ENCODE measurements around the gene BCAS3. TPM values are rescaled to one million over a fixed set of nuclear protein-coding genes. Genes with fewer than 3 reads are reported as not detected.

BCAS3 gene
- total RNA-seq, 1 donor from 2014 or later, result 44.8 TPM

- H3K9me3 Mint-ChIP-seq (ENCODE audit: unreplicated experiment), result peaks cover 5% of the 10 kb centered on the region
- TF ChIP-seq CTCF (IDR thresholded peaks at IDR 0.05; ENCODE audit: partially characterized antibody, unreplicated experiment), result no peak
- no peak for DNase-seq
- H3K4me3 Mint-ChIP-seq (ENCODE audit: unreplicated experiment), result no peak overlapping the region
- H3K27ac Mint-ChIP-seq (ENCODE audit: unreplicated experiment), result no peak overlapping the region
- peaks cover 7% of the 10 kb centered on the region for H3K4me1 Mint-ChIP-seq (ENCODE audit: low read depth, unreplicated experiment)
- H3K36me3 Mint-ChIP-seq (ENCODE audit: unreplicated experiment), result no peaks in the 10 kb centered on the region
- peaks cover 3% of the 10 kb centered on the region for H3K27me3 Mint-ChIP-seq (ENCODE audit: unreplicated experiment)
Measured at GRCh38 chr17:61331886-61332285, 654.2 kb downstream of the BCAS3 start.

- H3K4me3 Mint-ChIP-seq (ENCODE audit: unreplicated experiment), result no peak overlapping the region
- H3K36me3 Mint-ChIP-seq (ENCODE audit: unreplicated experiment), result no peaks in the 10 kb centered on the region
- no peak for TF ChIP-seq CTCF (IDR thresholded peaks at IDR 0.05; ENCODE audit: partially characterized antibody, unreplicated experiment)
- H3K9me3 Mint-ChIP-seq (ENCODE audit: unreplicated experiment), result peaks cover 5% of the 10 kb centered on the region
- DNase-seq, result no peak
- no peak overlapping the region for H3K27ac Mint-ChIP-seq (ENCODE audit: unreplicated experiment)
- peaks cover 3% of the 10 kb centered on the region for H3K27me3 Mint-ChIP-seq (ENCODE audit: unreplicated experiment)
- H3K4me1 Mint-ChIP-seq (ENCODE audit: low read depth, unreplicated experiment), result peaks cover 7% of the 10 kb centered on the region
Measured at GRCh38 chr17:61333136-61333535, 655.5 kb downstream of the BCAS3 start.

GRCh38 chr17:61334673-61335072 is 657.0 kb downstream of the BCAS3 start:
- Mint-ChIP-seq H3K4me1 (ENCODE audit: low read depth, unreplicated experiment) (peaks cover 7% of the 10 kb centered on the region), H3K9me3 (ENCODE audit: unreplicated experiment) (peaks cover 3% of the 10 kb centered on the region), H3K4me3 (ENCODE audit: unreplicated experiment) (no peak overlapping the region), H3K27me3 (ENCODE audit: unreplicated experiment) (peaks cover 3% of the 10 kb centered on the region), H3K27ac (ENCODE audit: unreplicated experiment) (no peak overlapping the region), H3K36me3 (ENCODE audit: unreplicated experiment) (no peaks in the 10 kb centered on the region)
- no peak for DNase-seq
- TF ChIP-seq CTCF (IDR thresholded peaks at IDR 0.05; ENCODE audit: partially characterized antibody, unreplicated experiment), result no peak

- no peak overlapping the region for H3K4me3 Mint-ChIP-seq (ENCODE audit: unreplicated experiment)
- H3K27ac Mint-ChIP-seq (ENCODE audit: unreplicated experiment), result no peak overlapping the region
- H3K9me3 Mint-ChIP-seq (ENCODE audit: unreplicated experiment), result peaks cover 2% of the 10 kb centered on the region
- no peak for TF ChIP-seq CTCF (IDR thresholded peaks at IDR 0.05; ENCODE audit: partially characterized antibody, unreplicated experiment)
- DNase-seq, result no peak
- peaks cover 7% of the 10 kb centered on the region for H3K4me1 Mint-ChIP-seq (ENCODE audit: low read depth, unreplicated experiment)
- no peaks in the 10 kb centered on the region for H3K36me3 Mint-ChIP-seq (ENCODE audit: unreplicated experiment)
- H3K27me3 Mint-ChIP-seq (ENCODE audit: unreplicated experiment), result peaks cover 3% of the 10 kb centered on the region
Measured at GRCh38 chr17:61335105-61335844, 657.6 kb downstream of the BCAS3 start.

- no peak for TF ChIP-seq CTCF (IDR thresholded peaks at IDR 0.05; ENCODE audit: partially characterized antibody, unreplicated experiment)
- peaks cover 4% of the 10 kb centered on the region for H3K4me1 Mint-ChIP-seq (ENCODE audit: low read depth, unreplicated experiment)
- no peaks in the 10 kb centered on the region for H3K36me3 Mint-ChIP-seq (ENCODE audit: unreplicated experiment)
- H3K4me3 Mint-ChIP-seq (ENCODE audit: unreplicated experiment), result no peak overlapping the region
- no peak for DNase-seq
- no peak overlapping the region for H3K27ac Mint-ChIP-seq (ENCODE audit: unreplicated experiment)
- peaks cover 2% of the 10 kb centered on the region for H3K9me3 Mint-ChIP-seq (ENCODE audit: unreplicated experiment)
- H3K27me3 Mint-ChIP-seq (ENCODE audit: unreplicated experiment), result peaks cover 3% of the 10 kb centered on the region
Measured at GRCh38 chr17:61335845-61336655, 658.4 kb downstream of the BCAS3 start.

Measured in glutamatergic neuron (in vitro differentiated cells).